ENCODE measurements around the gene FBXL4.

Gene FBXL4

GRCh38 chr6:98947411-98948292 is at the start of gene FBXL4:
Gene FBXL4 (minus strand): TSS chr6:98947946. CDS start chr6:98926988, 20,958 bp downstream.
- DNase-seq = peak; percentile 91

- no peak for DNase-seq
Observed at GRCh38 chr6:98995116-98995515, 47.4 kb upstream of the FBXL4 start.

- DNase-seq = no peak
Observed at GRCh38 chr6:98992535-98992934, 44.8 kb upstream of the FBXL4 start.

GRCh38 chr6:98986071-98986615 is 38.4 kb upstream of the FBXL4 start:
- no peak for DNase-seq

- no peak for DNase-seq
Observed at GRCh38 chr6:98985391-98985790, 37.6 kb upstream of the FBXL4 start.

- no peak for DNase-seq
Observed at GRCh38 chr6:98984121-98984520, 36.4 kb upstream of the FBXL4 start.

GRCh38 chr6:98981473-98981872 is 33.7 kb upstream of the FBXL4 start:
- no peak for DNase-seq

- no peak for DNase-seq
Observed at GRCh38 chr6:98980819-98981218, 33.1 kb upstream of the FBXL4 start.

- peak; percentile 9 for DNase-seq
Observed at GRCh38 chr6:98977671-98978292, 30.0 kb upstream of the FBXL4 start.

- DNase-seq = no peak
Observed at GRCh38 chr6:98976674-98977385, 29.1 kb upstream of the FBXL4 start.

GRCh38 chr6:98975421-98975820 is 27.7 kb upstream of the FBXL4 start:
- no peak for DNase-seq

GRCh38 chr6:98974309-98974708 is 26.6 kb upstream of the FBXL4 start:
- no peak for DNase-seq

- no peak for DNase-seq
Observed at GRCh38 chr6:98973571-98973970, 25.8 kb upstream of the FBXL4 start.

GRCh38 chr6:98971303-98971702 is 23.6 kb upstream of the FBXL4 start:
- DNase-seq = no peak

- DNase-seq = no peak
Observed at GRCh38 chr6:98970469-98970868, 22.7 kb upstream of the FBXL4 start.

GRCh38 chr6:98967616-98968015 is 19.9 kb upstream of the FBXL4 start:
- no peak for DNase-seq

- no peak for DNase-seq
Observed at GRCh38 chr6:98959631-98960030, 11.9 kb upstream of the FBXL4 start.

GRCh38 chr6:98958776-98959175 is 11.0 kb upstream of the FBXL4 start:
- no peak for DNase-seq

GRCh38 chr6:98957450-98957849 is 9.7 kb upstream of the FBXL4 start:
- DNase-seq = peak; percentile 66

- no peak for DNase-seq
Observed at GRCh38 chr6:98949589-98949988, 1.8 kb upstream of the FBXL4 start.

GRCh38 chr6:98946879-98947410 is 801 bp downstream of the FBXL4 start:
- peak; percentile 83 for DNase-seq

GRCh38 chr6:98946266-98946878 is 1.4 kb downstream of the FBXL4 start:
- no peak for DNase-seq
